GM21619 (cell line): Measurements from ENCODE around the gene AKT1S1.

Experiments
- ATAC-seq: cut with Tn5 transposase; IDR thresholded peaks from one replicate; pipeline ENCODE4 v1.9.1; 2021; ENCODE audit not compliant: unreplicated experiment

The AKT1S1 gene

GRCh38 chr19:49884760-49885159, 7.6 kb upstream of the AKT1S1 start:
- no peak for ATAC-seq

GRCh38 chr19:49884109-49884508, 7.0 kb upstream of the AKT1S1 start:
- ATAC-seq = no peak

- ATAC-seq = no peak
Measured at GRCh38 chr19:49883094-49883493, 5.9 kb upstream of the AKT1S1 start.

GRCh38 chr19:49882643-49883042, 5.5 kb upstream of the AKT1S1 start:
- no peak for ATAC-seq

GRCh38 chr19:49881672-49882394, 4.7 kb upstream of the AKT1S1 start:
- ATAC-seq = no peak

GRCh38 chr19:49881186-49881585, 4.0 kb upstream of the AKT1S1 start:
- no peak for ATAC-seq

- no peak for ATAC-seq
Measured at GRCh38 chr19:49880162-49880869, 3.2 kb upstream of the AKT1S1 start.

GRCh38 chr19:49879243-49879963, 2.2 kb upstream of the AKT1S1 start:
- ATAC-seq = no peak

- ATAC-seq = no peak
Measured at GRCh38 chr19:49878744-49879070, 1.6 kb upstream of the AKT1S1 start.

- ATAC-seq = peak; percentile 36
Measured at GRCh38 chr19:49877879-49878743, 956 bp upstream of the AKT1S1 start.

GRCh38 chr19:49876422-49877019, 634 bp downstream of the AKT1S1 start:
- peak; percentile 38 for ATAC-seq

- no peak for ATAC-seq
Measured at GRCh38 chr19:49875857-49876421, 1.2 kb downstream of the AKT1S1 start.

GRCh38 chr19:49875177-49875576, 2.0 kb downstream of the AKT1S1 start:
- ATAC-seq = no peak

- no peak for ATAC-seq
Measured at GRCh38 chr19:49874503-49875157, 2.5 kb downstream of the AKT1S1 start.

GRCh38 chr19:49873834-49874233, 3.3 kb downstream of the AKT1S1 start:
- no peak for ATAC-seq

GRCh38 chr19:49873129-49873521, 4.0 kb downstream of the AKT1S1 start:
- ATAC-seq = no peak

GRCh38 chr19:49872245-49873128, 4.7 kb downstream of the AKT1S1 start:
- ATAC-seq = no peak

GRCh38 chr19:49871349-49871985, 5.7 kb downstream of the AKT1S1 start:
- no peak for ATAC-seq
